GM13977 (cell line): Measurements from ENCODE around the gene ZBTB8OS.

Experiments
- DNase-seq: peaks from one replicate; pipeline ENCODE4 v3.0.0; 2012; ENCODE audit warnings: low spot score
- in situ Hi-C: fragments of 300-500 bp; cut with MboI; formaldehyde crosslinking; loops from one replicate; pipeline ENCODE4 v1.12.0; 2022; ENCODE audit warnings: low sequenced_read_pairs, low pct_unique_long_range_greater_than_20kb, mixed read lengths, inconsistent platforms; ENCODE audit not compliant: unreplicated experiment
- TF ChIP-seq, protein P1 (sequence below): IDR thresholded peaks from 2 replicates; pipeline ENCODE4 v1.5.1; 2012; ENCODE audit warnings: mild to moderate bottlenecking, control low read depth; ENCODE audit not compliant: insufficient read depth; ENCODE audit errors: extremely low read depth, missing control alignments

ZBTB8OS gene

GRCh38 chr1:32666901-32667566, 16.7 kb upstream of the ZBTB8OS start:
- no peak for DNase-seq
- TF ChIP-seq, protein P1, sequence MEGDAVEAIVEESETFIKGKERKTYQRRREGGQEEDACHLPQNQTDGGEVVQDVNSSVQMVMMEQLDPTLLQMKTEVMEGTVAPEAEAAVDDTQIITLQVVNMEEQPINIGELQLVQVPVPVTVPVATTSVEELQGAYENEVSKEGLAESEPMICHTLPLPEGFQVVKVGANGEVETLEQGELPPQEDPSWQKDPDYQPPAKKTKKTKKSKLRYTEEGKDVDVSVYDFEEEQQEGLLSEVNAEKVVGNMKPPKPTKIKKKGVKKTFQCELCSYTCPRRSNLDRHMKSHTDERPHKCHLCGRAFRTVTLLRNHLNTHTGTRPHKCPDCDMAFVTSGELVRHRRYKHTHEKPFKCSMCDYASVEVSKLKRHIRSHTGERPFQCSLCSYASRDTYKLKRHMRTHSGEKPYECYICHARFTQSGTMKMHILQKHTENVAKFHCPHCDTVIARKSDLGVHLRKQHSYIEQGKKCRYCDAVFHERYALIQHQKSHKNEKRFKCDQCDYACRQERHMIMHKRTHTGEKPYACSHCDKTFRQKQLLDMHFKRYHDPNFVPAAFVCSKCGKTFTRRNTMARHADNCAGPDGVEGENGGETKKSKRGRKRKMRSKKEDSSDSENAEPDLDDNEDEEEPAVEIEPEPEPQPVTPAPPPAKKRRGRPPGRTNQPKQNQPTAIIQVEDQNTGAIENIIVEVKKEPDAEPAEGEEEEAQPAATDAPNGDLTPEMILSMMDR = no peak
- in situ Hi-C loops = no loop called here

GRCh38 chr1:32665915-32666314, 15.6 kb upstream of the ZBTB8OS start:
- DNase-seq = no peak
- TF ChIP-seq, protein P1 = no peak
- in situ Hi-C loops = no loop called here

DNA sequence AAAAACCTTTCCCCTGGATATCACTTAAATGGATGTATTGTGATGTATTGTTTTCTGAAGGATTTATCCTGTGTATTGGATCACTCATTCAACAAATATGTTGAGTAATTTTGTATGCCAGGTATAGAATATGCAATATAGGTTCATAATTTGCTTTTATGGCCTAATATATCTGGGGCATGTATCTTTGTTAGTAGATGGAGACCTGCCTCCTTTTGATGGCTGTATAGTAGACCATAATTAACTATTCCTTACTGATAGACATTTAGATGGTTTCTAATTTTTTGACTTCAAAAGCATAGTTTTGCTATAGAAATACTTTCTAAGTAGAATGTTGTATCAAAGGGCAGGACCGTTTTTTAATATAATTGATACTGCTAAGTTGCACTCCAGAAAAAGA, 9.2 kb upstream of the ZBTB8OS start:
- in situ Hi-C loops = no loop called here

DNA sequence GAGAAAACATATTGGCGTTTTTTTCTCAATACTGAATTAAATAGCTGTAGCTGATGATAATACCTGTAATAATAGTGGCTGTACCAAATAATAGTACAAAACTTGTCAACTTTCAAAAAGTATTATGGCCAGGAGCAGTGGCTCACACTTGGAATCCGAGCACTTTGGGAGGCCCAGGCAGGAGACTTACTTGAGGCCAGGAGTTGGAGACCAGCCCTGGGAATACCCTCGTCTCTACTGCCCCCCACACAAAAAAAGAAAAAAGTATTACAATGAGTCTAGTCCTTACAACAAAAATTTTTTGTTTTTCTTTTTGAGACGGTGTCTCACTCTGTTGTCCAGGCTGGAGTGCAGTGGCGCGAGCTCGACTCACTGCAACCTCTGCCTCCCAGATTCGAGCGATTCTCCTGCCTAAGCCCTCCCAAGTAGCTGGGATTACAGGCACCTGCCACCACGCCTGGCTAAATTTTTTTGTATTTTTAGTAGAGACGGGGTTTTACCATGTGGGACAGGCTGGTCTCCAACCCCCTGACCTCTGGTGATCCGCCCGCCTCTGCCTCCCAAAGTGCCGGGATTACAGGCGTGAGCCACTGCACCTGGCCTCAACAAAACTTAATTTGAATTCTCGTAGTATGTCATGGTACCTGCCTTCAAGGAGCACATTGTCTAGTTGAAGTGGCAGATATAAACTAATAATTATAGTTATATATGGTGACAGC, 2.1 kb upstream of the ZBTB8OS start:
- TF ChIP-seq, protein P1 = no peak
- in situ Hi-C loops = no loop called here
- DNase-seq = no peak

More for the DNA sequence above, 9.2 kb upstream of the ZBTB8OS start:
- TF ChIP-seq, protein P1 = no peak
- no peak for DNase-seq

GRCh38 chr1:32651461-32652073, 1.2 kb upstream of the ZBTB8OS start:
- DNase-seq = no peak
- in situ Hi-C loops = no loop called here
- TF ChIP-seq, protein P1 = no peak

- in situ Hi-C loops = no loop called here
- TF ChIP-seq, protein P1 = no peak
- peak; percentile 97 for DNase-seq
These were observed 556 bp upstream of the ZBTB8OS start, which contains the start of gene RBBP4 for GRCh38 chr1:32650752-32651460. RBBP4 (plus strand) TSS chr1:32651208; CDS start chr1:32651307, 99 bp downstream.
